GM18505 (cell line): ENCODE data around the gene BABAM2.

Experiments
- ATAC-seq: cut with Tn5 transposase; IDR thresholded peaks from one replicate; pipeline ENCODE4 v1.9.1; 2021; ENCODE audit not compliant: unreplicated experiment
- POLR2A ChIP-seq: IDR thresholded peaks from 4 replicates; pipeline ENCODE4 v1.6.1; 2011; ENCODE audit warnings: borderline replicate concordance; ENCODE audit not compliant: insufficient read depth, insufficient read length; ENCODE audit errors: extremely low read depth

Gene BABAM2

DNA sequence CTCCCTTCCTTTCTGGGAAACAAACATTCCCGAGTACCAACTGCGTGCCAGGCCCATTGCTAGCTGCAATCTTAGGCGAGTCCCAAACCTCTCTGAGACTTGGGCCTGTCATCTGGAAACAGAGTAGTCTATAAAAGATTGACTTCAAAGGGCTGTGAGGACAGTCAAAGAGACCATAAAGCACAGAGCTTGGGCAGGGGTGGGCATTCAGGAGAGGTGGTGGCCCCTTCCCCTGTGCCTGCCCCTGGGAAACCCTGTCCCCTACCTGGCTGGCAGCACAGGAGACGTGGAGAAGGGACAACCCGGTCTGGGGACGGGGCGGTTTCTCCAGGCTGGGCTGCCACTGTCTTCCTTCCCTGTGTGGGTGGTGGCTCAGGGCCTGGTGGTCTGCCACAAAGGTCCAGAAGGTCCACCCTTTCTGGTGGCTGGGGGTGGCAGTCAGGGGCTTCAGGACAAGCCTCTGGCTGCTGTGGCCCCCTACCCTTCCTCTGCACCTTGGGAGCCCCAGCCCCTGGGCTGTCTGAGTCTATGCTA lies 468.2 kb downstream of the BABAM2 start:
- no peak for TF ChIP-seq POLR2A
- peak; percentile 10 for ATAC-seq

DNA sequence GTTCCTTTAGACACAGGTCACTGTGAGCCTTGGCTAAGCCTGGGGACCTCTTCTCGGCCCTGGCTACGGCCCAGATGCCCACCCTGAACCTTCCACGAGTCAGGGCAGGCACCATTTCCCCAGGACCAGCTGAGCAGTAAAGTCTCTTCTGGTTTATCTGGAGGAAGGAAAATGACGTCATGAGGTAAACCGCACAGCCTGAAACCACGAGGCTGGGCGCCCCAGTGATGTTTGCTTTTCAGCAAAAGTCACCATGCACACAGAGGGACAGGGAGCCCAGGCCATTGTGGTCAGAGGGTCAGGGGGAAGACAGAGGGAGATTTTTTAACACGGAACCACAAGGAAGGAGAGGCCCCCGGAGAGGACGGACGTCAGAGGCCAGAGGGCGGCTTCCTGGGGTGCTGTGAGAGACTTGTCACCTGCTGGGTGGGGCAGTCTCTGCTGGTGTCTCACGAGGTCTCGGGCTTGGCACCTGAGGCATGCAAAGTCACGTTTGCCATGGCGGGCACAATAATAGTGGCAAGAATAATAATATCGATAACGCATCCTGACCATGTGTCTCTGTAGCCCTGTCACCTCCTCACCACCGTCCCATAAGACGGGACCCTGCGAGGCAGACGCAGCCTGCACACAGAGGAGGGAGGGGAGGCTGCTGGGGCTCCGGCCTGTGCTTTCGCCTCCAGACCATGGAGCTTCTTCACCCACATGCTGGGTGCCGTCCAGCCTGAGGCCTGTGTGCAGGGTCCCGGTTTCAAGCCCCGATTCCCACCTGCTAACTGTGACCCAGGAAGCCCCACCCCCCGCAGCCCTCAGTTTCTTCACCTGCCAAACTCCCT lies 468.9 kb downstream of the BABAM2 start:
- peak; percentile 71 for ATAC-seq
- TF ChIP-seq POLR2A, result no peak

DNA sequence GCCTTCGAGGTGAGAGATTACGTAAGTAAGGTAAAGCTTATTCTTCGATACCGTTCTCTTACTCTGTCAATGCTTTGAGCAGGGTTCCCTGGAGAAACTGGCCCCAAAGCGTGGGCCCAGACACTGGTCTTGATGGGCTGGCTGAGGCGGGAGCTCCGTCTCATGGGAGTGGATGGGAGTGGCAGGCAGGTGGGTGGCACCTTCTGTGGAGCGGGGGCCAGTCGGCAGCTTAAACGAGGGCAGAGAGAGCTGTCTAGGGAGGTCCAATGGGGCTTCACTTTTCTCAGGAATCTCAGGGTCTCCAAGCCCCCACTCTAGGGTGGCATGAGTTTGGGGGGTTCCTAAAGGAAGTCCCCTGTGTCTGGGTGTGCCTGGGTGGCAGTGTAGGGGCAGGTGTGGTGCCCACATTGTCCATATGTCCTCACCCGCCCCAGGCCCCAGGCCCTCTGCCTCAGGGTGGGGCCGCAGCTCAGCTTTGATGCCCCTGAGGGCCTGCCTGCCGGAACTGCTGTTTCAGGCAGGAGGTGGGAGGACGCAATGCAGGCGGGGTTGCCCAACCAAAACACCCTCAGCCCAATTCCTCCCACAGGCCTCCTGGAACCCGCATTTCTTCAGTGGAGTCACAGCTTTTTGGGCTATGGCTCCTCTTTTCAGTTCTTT lies 469.7 kb downstream of the BABAM2 start:
- no peak for ATAC-seq
- no peak for TF ChIP-seq POLR2A

DNA sequence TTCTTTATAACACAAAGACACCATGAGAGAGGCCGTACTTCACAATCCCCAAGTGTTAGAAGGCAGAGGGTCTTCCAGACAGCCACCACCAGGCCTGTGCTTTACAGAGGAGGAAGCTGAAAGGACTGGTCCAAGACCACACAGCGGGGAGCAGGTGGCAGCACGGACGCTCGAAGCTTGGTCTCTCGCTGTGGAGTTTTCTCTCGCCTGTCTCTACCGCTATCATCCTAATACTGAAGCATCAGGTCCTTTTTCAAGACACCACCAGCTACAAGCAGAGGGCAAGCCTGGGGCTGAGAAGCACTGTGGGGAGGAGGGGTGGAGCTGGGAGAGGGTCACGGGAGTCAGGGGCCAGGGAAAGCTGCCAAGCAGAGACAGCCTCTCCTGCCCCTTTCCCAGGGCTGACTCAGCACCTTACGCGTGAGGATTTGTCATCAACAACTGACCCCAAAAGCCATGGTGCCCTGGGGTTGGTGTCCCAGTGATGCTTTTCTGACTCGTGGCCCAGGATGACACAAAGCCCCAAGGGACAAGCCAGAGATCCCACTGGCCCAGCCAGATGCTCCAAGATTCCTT lies 470.3 kb downstream of the BABAM2 start:
- TF ChIP-seq POLR2A, result no peak
- no peak for ATAC-seq

DNA sequence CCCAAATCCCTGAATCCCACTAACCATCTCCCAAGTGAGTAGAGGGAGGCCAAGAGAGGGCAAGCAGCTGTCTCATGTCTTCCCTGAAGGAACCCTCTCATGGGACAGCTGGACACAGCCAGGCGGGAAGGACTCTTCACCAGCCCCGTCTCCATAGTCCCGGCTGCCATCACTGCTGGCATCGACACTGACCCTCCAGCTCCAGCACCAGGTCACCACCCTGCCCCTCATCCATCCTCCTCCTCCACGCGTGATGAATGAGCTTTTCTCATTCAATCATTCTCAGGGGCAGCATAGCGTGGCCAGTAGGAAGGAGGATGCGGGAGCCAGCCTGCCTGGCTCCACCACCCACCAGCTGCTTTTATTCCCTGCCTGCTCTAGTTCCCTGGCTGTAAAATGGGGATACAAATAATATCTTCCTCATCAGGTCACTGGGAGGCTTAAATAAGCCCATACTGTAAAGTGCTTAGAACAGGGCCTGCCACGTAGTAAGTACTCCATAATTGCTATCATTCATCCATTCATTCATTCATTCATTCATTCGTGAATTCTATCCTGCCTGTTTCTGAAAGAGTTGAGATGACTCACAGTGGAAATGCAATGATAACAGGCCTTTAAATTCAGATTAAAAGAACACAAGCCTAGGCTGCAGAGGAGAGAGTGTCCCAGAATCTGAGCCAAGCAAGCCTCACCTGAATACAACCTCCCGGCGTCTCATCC lies 471.6 kb downstream of the BABAM2 start:
- no peak for TF ChIP-seq POLR2A
- ATAC-seq, result no peak

DNA sequence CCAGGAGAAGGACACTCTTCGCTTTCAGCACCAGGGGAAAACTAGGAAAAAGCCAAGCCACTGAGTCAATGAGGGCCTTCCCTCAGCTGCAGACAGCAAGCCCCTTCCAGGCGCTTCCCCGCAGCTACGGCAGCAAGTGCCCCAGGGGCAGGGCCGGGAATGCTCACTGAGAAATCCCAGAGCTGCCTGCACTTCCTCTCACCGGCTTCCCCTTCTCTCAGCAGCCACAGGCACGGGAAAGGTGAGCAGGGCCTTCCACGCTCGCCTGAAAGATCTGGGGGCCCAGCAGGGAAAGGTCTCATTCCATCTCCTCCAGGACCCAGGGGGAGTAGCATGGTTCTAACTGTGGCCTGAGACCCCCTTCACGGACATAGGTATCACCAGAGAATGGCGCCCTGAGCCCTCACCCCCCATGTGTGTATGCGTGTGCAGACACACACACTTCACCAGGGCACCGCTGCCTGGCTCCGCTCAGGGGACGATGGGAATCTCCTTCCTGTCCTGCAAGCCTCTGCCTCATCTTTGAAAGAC lies 472.5 kb downstream of the BABAM2 start:
- no peak for TF ChIP-seq POLR2A
- ATAC-seq, result no peak

DNA sequence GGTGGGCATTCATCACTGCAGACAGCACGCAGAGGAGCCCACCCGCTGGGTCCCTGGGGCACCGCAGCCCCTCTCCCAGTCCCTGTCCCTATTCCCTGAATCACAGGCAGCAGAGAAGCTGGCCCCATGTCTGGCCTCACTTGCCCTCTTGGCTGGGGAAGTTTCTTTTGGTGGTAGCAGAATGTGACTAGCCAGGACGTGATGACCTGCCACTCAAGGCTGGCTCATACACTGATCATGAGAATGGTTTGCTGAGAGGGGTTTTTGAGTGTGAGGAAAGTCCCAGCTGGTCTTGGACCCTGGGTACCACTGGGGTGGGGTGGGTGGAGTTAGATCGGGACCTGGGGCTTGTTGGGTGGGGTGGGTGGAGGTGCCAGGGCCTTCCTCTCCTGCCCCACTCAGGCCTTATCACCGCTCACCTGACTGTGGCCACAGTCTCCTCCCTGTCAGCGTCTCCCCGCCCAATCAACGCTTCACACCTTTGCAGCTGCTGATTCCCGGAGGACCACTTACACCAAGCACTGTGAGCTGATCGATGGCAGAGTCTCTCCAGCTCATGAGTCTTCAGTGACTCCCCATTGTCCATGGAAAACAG lies 473.3 kb downstream of the BABAM2 start:
- no peak for ATAC-seq
- TF ChIP-seq POLR2A, result no peak

DNA sequence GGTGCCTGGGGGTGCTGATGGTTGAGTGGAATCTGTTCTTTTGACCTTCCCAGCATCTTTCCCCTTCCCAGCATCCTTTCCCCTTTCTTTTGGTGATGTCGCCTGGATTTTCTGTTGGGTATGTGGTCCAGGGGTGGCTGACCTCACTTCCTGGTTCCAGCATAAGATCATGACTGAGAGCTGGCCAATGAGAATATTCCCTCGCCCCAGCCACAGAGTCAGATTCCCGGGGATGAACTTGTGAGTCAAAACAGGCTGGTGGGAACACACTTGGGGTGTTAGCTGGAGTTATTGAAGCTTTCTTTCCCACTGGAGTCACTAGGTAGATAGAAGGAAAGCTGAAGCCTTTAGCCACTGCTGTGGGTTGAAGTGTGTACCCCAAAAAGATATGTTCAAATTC lies 474.1 kb downstream of the BABAM2 start:
- TF ChIP-seq POLR2A, result no peak
- ATAC-seq, result no peak

DNA sequence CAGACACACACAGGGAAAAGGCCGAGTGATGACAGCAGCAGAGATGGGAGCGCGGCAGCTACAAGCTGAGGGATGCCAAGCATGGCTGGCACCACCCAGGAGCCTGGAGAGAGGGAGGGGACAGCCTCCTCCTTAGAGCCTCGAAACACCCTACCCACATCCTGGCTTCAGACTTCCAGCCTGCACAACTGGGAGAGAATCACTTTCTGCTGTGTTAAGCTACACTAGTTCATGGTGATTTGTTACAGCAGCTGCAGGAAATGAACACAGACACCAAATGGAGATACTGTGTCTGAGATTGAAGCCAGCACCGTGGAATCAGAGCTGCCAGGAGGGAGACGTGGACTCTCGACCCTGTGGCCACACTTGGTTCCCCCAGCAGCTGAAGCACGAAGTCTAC lies 474.6 kb downstream of the BABAM2 start:
- TF ChIP-seq POLR2A, result no peak
- no peak for ATAC-seq

DNA sequence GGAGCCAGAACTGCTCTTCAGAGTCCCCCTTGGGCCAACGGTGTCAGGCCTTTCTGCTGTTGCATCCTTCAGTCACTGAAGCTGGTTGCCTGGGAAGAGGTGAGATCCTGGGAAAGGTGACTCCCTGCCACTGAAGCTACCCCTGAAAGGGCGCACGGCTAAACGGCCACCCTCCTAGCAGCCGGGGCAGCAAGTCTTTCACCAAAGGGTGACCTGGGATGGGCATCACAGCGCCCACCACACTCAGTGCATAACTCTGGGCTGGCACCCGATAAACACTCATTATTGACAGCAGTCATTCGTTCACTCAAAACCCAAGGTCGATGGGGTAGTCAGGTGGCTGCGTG lies 475.6 kb downstream of the BABAM2 start:
- no peak for TF ChIP-seq POLR2A

DNA sequence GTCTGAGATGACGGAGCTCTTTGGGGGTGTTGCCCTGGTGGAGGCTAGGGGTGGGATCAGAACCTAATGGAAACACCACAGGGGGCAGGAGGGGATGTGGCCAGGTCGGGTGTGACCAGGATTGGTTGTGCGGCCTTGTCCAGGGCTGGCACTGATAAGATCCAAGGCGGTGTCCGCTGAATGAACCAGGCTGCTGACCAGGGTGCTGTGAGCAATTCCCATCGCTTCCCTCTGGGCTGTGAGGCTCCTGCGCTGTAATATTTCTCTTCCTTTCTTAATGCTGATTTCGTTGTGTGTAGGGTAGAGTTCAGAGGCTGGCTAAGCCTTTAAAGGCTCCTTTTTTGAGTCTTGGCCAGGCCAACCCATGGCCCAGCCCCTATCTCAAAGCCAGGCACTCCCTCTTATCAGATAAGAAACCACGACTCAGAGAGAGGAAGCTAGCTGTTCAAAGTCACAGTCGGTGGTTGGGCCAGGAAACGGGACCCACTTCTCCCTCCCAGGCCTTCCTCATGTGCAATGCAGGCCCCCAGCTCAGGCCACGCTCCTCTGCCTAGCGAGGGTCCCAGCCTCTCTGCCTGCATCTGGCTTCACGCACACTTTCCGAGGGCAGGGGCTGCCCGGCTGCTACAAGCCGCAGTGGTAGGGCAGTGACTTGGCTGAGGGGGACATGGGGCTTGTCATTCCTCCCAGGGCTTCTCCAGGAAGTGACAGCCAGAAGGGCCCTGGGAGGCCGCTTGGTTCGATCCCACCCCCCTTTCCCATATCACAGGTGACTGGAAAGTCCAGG lies 476.2 kb downstream of the BABAM2 start:
- no peak for TF ChIP-seq POLR2A
- ATAC-seq, result peak; percentile 48

More for the DNA sequence above, 475.6 kb downstream of the BABAM2 start:
- ATAC-seq, result no peak

DNA sequence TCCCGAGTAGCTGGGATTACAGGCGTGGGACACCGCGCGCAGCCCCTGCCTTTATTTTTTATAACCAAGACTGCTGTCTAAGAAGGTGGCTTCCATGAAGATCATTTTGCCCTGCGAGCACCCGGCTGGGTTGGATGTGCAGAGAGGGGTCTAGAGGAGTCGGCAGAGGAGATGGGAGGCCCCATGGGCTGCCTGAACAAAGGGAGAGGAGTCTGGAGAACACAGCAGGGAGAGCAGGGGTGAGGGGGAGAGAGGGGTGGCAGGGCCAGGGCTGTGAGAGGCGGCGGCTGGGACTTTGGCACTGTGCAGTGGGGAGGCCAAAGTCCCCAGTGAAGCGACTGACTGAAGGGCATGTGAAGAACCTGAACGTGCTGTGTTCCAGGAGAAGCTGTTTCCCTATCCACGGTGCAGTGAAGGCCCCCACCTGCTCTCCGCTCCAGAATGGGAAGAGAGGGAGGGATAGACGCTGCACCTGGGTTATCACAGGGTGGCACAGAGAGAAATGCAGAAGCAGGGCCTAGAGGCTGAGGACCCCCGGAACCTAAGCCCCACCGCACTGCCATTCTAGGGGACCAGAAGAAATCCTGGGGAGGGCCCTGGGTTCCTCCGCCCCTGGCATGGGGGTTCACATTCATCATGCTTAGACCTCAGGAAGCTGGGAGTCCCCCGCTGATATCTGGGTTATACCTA lies 477.3 kb downstream of the BABAM2 start:
- no peak for TF ChIP-seq POLR2A
- no peak for ATAC-seq

DNA sequence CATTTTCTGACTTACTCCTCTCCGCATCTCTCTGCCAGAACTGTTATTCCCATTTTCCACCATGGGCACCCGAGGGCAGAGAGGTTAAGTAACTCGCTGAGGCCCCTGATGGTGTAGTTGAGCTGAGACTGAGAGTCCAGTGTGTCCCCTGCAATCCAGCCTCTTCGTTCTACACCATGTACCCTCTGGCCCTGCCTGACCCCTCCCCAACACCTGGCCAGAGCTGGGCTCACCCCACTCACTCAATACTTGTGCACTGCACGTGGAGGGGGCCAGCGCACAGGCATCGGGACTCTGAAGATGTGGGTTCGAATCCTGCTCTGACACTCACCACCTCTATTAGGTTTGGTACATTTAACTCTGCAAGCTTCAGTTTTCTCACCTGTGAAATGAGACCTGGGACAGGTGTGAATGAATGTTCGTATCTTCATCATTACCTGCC lies 477.8 kb downstream of the BABAM2 start:
- no peak for ATAC-seq

More for the DNA sequence above, 477.8 kb downstream of the BABAM2 start:
- no peak for TF ChIP-seq POLR2A
